ENCODE data around the gene TULP1.

DNA sequence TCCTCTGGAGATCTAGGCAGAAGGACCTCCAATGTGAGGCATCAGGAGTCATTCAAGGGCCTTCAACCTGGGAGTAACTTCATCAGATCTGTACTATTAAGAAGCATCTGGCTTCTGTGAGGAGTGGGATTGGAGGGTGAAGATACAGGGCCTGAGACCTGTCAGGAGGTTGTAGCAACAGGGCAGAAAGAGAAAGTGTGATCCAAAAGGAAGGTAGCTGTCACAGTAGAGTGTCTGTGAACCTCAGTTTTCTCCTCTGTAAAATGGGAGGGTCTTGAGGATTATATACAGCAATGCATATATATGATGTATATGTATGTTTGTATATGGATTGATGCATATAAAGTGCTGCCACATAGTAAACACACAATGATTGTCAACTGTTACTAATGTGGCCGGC lies 47.0 kb downstream of the TULP1 start:
- no peak for TF ChIP-seq POLR2A (IDR thresholded peaks at IDR 0.05)
- TF ChIP-seq, protein P1, sequence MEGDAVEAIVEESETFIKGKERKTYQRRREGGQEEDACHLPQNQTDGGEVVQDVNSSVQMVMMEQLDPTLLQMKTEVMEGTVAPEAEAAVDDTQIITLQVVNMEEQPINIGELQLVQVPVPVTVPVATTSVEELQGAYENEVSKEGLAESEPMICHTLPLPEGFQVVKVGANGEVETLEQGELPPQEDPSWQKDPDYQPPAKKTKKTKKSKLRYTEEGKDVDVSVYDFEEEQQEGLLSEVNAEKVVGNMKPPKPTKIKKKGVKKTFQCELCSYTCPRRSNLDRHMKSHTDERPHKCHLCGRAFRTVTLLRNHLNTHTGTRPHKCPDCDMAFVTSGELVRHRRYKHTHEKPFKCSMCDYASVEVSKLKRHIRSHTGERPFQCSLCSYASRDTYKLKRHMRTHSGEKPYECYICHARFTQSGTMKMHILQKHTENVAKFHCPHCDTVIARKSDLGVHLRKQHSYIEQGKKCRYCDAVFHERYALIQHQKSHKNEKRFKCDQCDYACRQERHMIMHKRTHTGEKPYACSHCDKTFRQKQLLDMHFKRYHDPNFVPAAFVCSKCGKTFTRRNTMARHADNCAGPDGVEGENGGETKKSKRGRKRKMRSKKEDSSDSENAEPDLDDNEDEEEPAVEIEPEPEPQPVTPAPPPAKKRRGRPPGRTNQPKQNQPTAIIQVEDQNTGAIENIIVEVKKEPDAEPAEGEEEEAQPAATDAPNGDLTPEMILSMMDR (IDR thresholded peaks at IDR 0.05) = no peak
